Measurements from ENCODE around the gene NR6A1.
A peak's percentile ranks its signal among the peaks of the same experiment; 100 is the strongest.

The NR6A1 gene

GRCh38 chr9:124768750-124769548 is 2.2 kb downstream of the NR6A1 start:
- Histone ChIP-seq H3K4me3 (ENCODE audit: low read length) (peak overlapping the region; percentile 72), H3K27me3 (ENCODE audit: control insufficient read depth, insufficient read depth, low read length) (peaks cover 1% of the 10 kb centered on the region), H3K4me1 (ENCODE audit: control insufficient read depth, insufficient read depth, low read length) (no peaks in the 10 kb centered on the region), H3K9ac (ENCODE audit: low read length) (no peak overlapping the region), H3K27ac (ENCODE audit: low read depth, low read length) (no peak overlapping the region), H3K36me3 (ENCODE audit: control insufficient read depth, insufficient read depth, low read length) (no peaks in the 10 kb centered on the region)

- H3K4me3 ChIP-seq (ENCODE audit: low read length): no peak overlapping the region
- no peaks in the 10 kb centered on the region for H3K4me1 ChIP-seq (ENCODE audit: control insufficient read depth, insufficient read depth, low read length)
- no peak overlapping the region for H3K9ac ChIP-seq (ENCODE audit: low read length)
- H3K27ac ChIP-seq (ENCODE audit: low read depth, low read length): no peak overlapping the region
- H3K27me3 ChIP-seq (ENCODE audit: control insufficient read depth, insufficient read depth, low read length): peaks cover 1% of the 10 kb centered on the region
- no peaks in the 10 kb centered on the region for H3K36me3 ChIP-seq (ENCODE audit: control insufficient read depth, insufficient read depth, low read length)
Observed at GRCh38 chr9:124768334-124768733, 2.8 kb downstream of the NR6A1 start.

- H3K27ac ChIP-seq (ENCODE audit: low read depth, low read length): no peak overlapping the region
- H3K4me1 ChIP-seq (ENCODE audit: control insufficient read depth, insufficient read depth, low read length): no peaks in the 10 kb centered on the region
- peaks cover 1% of the 10 kb centered on the region for H3K27me3 ChIP-seq (ENCODE audit: control insufficient read depth, insufficient read depth, low read length)
- no peak overlapping the region for H3K4me3 ChIP-seq (ENCODE audit: low read length)
- no peaks in the 10 kb centered on the region for H3K36me3 ChIP-seq (ENCODE audit: control insufficient read depth, insufficient read depth, low read length)
- no peak overlapping the region for H3K9ac ChIP-seq (ENCODE audit: low read length)
Observed at GRCh38 chr9:124767821-124768220, 3.3 kb downstream of the NR6A1 start.

- Histone ChIP-seq H3K27me3 (ENCODE audit: control insufficient read depth, insufficient read depth, low read length) (peaks cover 1% of the 10 kb centered on the region), H3K4me3 (ENCODE audit: low read length) (no peak overlapping the region), H3K36me3 (ENCODE audit: control insufficient read depth, insufficient read depth, low read length) (no peaks in the 10 kb centered on the region), H3K9ac (ENCODE audit: low read length) (no peak overlapping the region), H3K27ac (ENCODE audit: low read depth, low read length) (no peak overlapping the region), H3K4me1 (ENCODE audit: control insufficient read depth, insufficient read depth, low read length) (no peaks in the 10 kb centered on the region)
Observed at GRCh38 chr9:124766815-124767554, 4.1 kb downstream of the NR6A1 start.

GRCh38 chr9:124766326-124766725 is 4.8 kb downstream of the NR6A1 start:
- H3K27me3 ChIP-seq (ENCODE audit: control insufficient read depth, insufficient read depth, low read length): peaks cover 1% of the 10 kb centered on the region
- no peaks in the 10 kb centered on the region for H3K4me1 ChIP-seq (ENCODE audit: control insufficient read depth, insufficient read depth, low read length)
- no peak overlapping the region for H3K27ac ChIP-seq (ENCODE audit: low read depth, low read length)
- no peak overlapping the region for H3K9ac ChIP-seq (ENCODE audit: low read length)
- no peaks in the 10 kb centered on the region for H3K36me3 ChIP-seq (ENCODE audit: control insufficient read depth, insufficient read depth, low read length)
- H3K4me3 ChIP-seq (ENCODE audit: low read length): no peak overlapping the region

- no peak overlapping the region for H3K4me3 ChIP-seq (ENCODE audit: low read length)
- H3K4me1 ChIP-seq (ENCODE audit: control insufficient read depth, insufficient read depth, low read length): no peaks in the 10 kb centered on the region
- no peak overlapping the region for H3K9ac ChIP-seq (ENCODE audit: low read length)
- peaks cover 1% of the 10 kb centered on the region for H3K27me3 ChIP-seq (ENCODE audit: control insufficient read depth, insufficient read depth, low read length)
- H3K36me3 ChIP-seq (ENCODE audit: control insufficient read depth, insufficient read depth, low read length): no peaks in the 10 kb centered on the region
- H3K27ac ChIP-seq (ENCODE audit: low read depth, low read length): no peak overlapping the region
Observed at GRCh38 chr9:124765439-124765835, 5.7 kb downstream of the NR6A1 start.

- Histone ChIP-seq H3K4me3 (ENCODE audit: low read length) (no peak overlapping the region), H3K36me3 (ENCODE audit: control insufficient read depth, insufficient read depth, low read length) (no peaks in the 10 kb centered on the region), H3K27ac (ENCODE audit: low read depth, low read length) (no peak overlapping the region), H3K9ac (ENCODE audit: low read length) (no peak overlapping the region), H3K4me1 (ENCODE audit: control insufficient read depth, insufficient read depth, low read length) (no peaks in the 10 kb centered on the region), H3K27me3 (ENCODE audit: control insufficient read depth, insufficient read depth, low read length) (peaks cover 1% of the 10 kb centered on the region)
Observed at GRCh38 chr9:124764774-124765438, 6.2 kb downstream of the NR6A1 start.

GRCh38 chr9:124762633-124763032 is 8.5 kb downstream of the NR6A1 start:
- Histone ChIP-seq H3K9ac (ENCODE audit: low read length) (no peak overlapping the region), H3K4me3 (ENCODE audit: low read length) (no peak overlapping the region), H3K36me3 (ENCODE audit: control insufficient read depth, insufficient read depth, low read length) (no peaks in the 10 kb centered on the region), H3K4me1 (ENCODE audit: control insufficient read depth, insufficient read depth, low read length) (no peaks in the 10 kb centered on the region), H3K27me3 (ENCODE audit: control insufficient read depth, insufficient read depth, low read length) (no peaks in the 10 kb centered on the region), H3K27ac (ENCODE audit: low read depth, low read length) (no peak overlapping the region)

- Histone ChIP-seq H3K27ac (ENCODE audit: low read depth, low read length) (no peak overlapping the region), H3K9ac (ENCODE audit: low read length) (no peak overlapping the region), H3K36me3 (ENCODE audit: control insufficient read depth, insufficient read depth, low read length) (no peaks in the 10 kb centered on the region), H3K4me3 (ENCODE audit: low read length) (no peak overlapping the region), H3K4me1 (ENCODE audit: control insufficient read depth, insufficient read depth, low read length) (no peaks in the 10 kb centered on the region), H3K27me3 (ENCODE audit: control insufficient read depth, insufficient read depth, low read length) (no peaks in the 10 kb centered on the region)
Observed at GRCh38 chr9:124761710-124762109, 9.4 kb downstream of the NR6A1 start.

- Histone ChIP-seq H3K9ac (ENCODE audit: low read length) (no peak overlapping the region), H3K4me1 (ENCODE audit: control insufficient read depth, insufficient read depth, low read length) (no peaks in the 10 kb centered on the region), H3K36me3 (ENCODE audit: control insufficient read depth, insufficient read depth, low read length) (no peaks in the 10 kb centered on the region), H3K27me3 (ENCODE audit: control insufficient read depth, insufficient read depth, low read length) (no peaks in the 10 kb centered on the region), H3K27ac (ENCODE audit: low read depth, low read length) (no peak overlapping the region), H3K4me3 (ENCODE audit: low read length) (no peak overlapping the region)
Observed at GRCh38 chr9:124761196-124761595, 9.9 kb downstream of the NR6A1 start.

- H3K9ac ChIP-seq (ENCODE audit: low read length): no peak overlapping the region
- no peak overlapping the region for H3K4me3 ChIP-seq (ENCODE audit: low read length)
- no peaks in the 10 kb centered on the region for H3K36me3 ChIP-seq (ENCODE audit: control insufficient read depth, insufficient read depth, low read length)
- H3K27me3 ChIP-seq (ENCODE audit: control insufficient read depth, insufficient read depth, low read length): no peaks in the 10 kb centered on the region
- no peaks in the 10 kb centered on the region for H3K4me1 ChIP-seq (ENCODE audit: control insufficient read depth, insufficient read depth, low read length)
- no peak overlapping the region for H3K27ac ChIP-seq (ENCODE audit: low read depth, low read length)
Observed at GRCh38 chr9:124760719-124761118, 10.4 kb downstream of the NR6A1 start.

- H3K27ac ChIP-seq (ENCODE audit: low read depth, low read length): no peak overlapping the region
- no peaks in the 10 kb centered on the region for H3K36me3 ChIP-seq (ENCODE audit: control insufficient read depth, insufficient read depth, low read length)
- no peaks in the 10 kb centered on the region for H3K4me1 ChIP-seq (ENCODE audit: control insufficient read depth, insufficient read depth, low read length)
- no peak overlapping the region for H3K4me3 ChIP-seq (ENCODE audit: low read length)
- no peak overlapping the region for H3K9ac ChIP-seq (ENCODE audit: low read length)
- H3K27me3 ChIP-seq (ENCODE audit: control insufficient read depth, insufficient read depth, low read length): no peaks in the 10 kb centered on the region
Observed at GRCh38 chr9:124759327-124759726, 11.8 kb downstream of the NR6A1 start.

Measured in rectal smooth muscle tissue (tissue), 1 donor.